Activated T-helper 2 cell treated with anti-CD3 and anti-CD28 coated beads, Interferon-gamma antibody, Interleukin-2, Interleukin-4, amounts not matched to agents 10 μg/mL and 5 μg/mL and 100 μg/mL, durations not matched to agents 14 hours and 24 hours and 36 hours (primary cell): Measurements from ENCODE around the gene SCFD2. TPM values are rescaled to one million over a fixed set of nuclear protein-coding genes. Genes with fewer than 3 reads are reported as not detected.

Experiments used
- DNase-seq: peaks from one replicate; pipeline ENCODE4 v3.0.0; 2021; ENCODE audit warnings: low spot score
- H3K27ac Mint-ChIP-seq: one replicate; pipeline ENCODE4 v1.8.0; 2021; ENCODE audit warnings: mixed read lengths
- H3K27me3 Mint-ChIP-seq: one replicate; pipeline ENCODE4 v1.8.0; 2021; ENCODE audit warnings: low read depth, mixed read lengths
- H3K36me3 Mint-ChIP-seq: one replicate; pipeline ENCODE4 v1.8.0; 2021; ENCODE audit warnings: low read depth, mixed read lengths
- H3K4me1 Mint-ChIP-seq: one replicate; pipeline ENCODE4 v1.8.0; 2021; ENCODE audit warnings: low read depth, mixed read lengths
- H3K4me3 Mint-ChIP-seq: one replicate; pipeline ENCODE4 v1.8.0; 2021; ENCODE audit warnings: low read depth, mild to moderate bottlenecking, moderate library complexity, mixed read lengths
- H3K9me3 Mint-ChIP-seq: one replicate; pipeline ENCODE4 v1.8.0; 2021; ENCODE audit warnings: mixed read lengths
- intact Hi-C: fragments of 100-400 bp; cut with micrococcal nuclease; formaldehyde crosslinking; loops from one replicate; pipeline ENCODE4 v1.15.1; 2023
- total RNA-seq: library from RNA; stranded (reverse); gene quantifications from 2 replicates; pipeline ENCODE4 v1.2.3, GENCODE V29; 2022

SCFD2 gene
- total RNA-seq, 1 donor from 2014 or later = 26.3 TPM

DNA sequence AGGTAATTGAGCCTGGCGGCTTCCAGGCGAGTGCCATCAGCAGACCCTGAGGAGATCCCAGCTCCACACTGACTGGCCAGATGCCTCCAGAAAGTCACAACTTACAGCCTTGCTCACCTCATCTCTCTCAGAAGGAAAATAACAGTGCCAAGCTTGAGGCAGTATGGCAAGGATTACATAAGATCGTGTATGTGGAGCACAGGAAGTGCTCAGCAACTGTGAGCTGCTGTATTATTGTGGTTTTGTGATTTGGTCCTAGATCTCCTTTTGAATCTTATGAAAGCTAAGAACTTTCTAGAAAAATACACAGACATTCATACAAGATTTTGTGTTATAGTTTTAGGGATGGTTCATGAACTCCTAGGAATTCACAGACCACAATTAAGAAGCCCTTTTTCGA lies 489.8 kb downstream of the SCFD2 start:
- no peak overlapping the region for H3K4me3 Mint-ChIP-seq
- H3K27ac Mint-ChIP-seq = no peak overlapping the region
- H3K27me3 Mint-ChIP-seq = no peaks in the 10 kb centered on the region
- DNase-seq = no peak
- H3K9me3 Mint-ChIP-seq = no peaks in the 10 kb centered on the region
- intact Hi-C loops = no loop called here
- no peaks in the 10 kb centered on the region for H3K36me3 Mint-ChIP-seq
- H3K4me1 Mint-ChIP-seq = peaks cover 5% of the 10 kb centered on the region

DNA sequence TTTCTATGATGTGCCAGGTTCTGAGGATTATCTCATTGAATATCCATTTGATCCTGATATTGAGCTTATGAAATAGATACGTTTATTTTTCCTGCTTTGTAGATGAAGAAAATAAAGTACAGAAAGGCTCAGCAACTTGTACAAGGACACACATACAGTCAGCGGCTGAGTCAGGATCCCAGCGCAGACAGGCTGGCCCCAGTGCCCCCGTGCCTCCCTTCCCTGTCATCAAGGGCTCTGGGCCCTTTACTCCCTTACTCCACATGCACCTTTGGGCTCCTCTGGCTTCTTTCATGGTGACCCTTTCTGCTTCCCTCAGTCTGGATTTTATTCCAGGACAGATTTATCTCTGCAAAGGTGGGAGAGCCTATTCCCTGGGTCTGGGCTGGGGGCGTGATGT lies 490.9 kb downstream of the SCFD2 start:
- no peak for DNase-seq
- peaks cover 5% of the 10 kb centered on the region for H3K4me1 Mint-ChIP-seq
- H3K27me3 Mint-ChIP-seq = no peaks in the 10 kb centered on the region
- H3K27ac Mint-ChIP-seq = no peak overlapping the region
- no peaks in the 10 kb centered on the region for H3K9me3 Mint-ChIP-seq
- H3K4me3 Mint-ChIP-seq = no peak overlapping the region
- intact Hi-C loops = no loop called here
- no peaks in the 10 kb centered on the region for H3K36me3 Mint-ChIP-seq

DNA sequence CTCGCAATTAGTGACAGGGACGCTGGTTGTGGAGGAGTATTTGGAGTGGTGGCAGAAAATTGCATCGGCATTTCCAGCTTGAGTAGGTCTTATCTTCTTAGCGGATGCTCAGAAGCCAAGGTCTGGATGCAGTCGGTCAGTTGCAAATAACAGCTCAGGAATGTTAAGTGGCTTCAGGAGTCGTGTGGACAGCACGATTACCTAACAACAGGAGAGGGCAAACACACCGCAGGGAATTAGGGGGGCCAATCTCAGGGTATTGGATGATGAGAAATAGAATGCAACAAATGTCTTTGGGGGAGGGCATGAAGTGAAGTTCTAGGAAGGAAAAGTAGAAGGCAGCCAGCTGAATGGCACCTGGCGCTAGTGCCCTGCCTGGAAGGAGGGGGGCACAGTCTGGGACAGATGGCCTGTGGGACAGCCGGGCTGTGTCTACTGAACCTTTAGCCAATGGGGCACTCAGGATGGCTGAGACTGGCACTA lies 492.0 kb downstream of the SCFD2 start:
- H3K9me3 Mint-ChIP-seq = no peaks in the 10 kb centered on the region
- H3K4me3 Mint-ChIP-seq = no peak overlapping the region
- intact Hi-C loops = no loop called here
- H3K36me3 Mint-ChIP-seq = no peaks in the 10 kb centered on the region
- H3K27ac Mint-ChIP-seq = no peak overlapping the region
- H3K27me3 Mint-ChIP-seq = no peaks in the 10 kb centered on the region
- peaks cover 5% of the 10 kb centered on the region for H3K4me1 Mint-ChIP-seq
- DNase-seq = no peak

DNA sequence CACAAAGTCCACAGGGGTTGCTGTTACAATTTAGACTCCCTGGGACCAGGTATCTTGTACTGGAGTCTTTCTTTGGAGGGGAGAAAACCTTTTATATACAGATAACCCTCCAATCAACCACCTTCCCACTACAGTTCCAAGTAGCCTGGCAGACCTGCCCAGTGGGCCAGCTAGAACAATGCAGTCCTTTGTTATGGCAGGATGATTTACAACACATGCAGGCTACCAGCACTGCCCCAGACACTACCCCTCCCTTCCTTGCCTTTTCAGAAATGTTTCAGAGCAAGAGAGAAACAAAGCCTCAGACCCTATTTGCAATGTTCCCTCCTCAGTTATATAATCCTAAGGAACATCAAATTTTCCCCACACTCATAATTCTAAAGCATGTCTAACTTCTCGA lies 492.7 kb downstream of the SCFD2 start:
- DNase-seq = no peak

DNA sequence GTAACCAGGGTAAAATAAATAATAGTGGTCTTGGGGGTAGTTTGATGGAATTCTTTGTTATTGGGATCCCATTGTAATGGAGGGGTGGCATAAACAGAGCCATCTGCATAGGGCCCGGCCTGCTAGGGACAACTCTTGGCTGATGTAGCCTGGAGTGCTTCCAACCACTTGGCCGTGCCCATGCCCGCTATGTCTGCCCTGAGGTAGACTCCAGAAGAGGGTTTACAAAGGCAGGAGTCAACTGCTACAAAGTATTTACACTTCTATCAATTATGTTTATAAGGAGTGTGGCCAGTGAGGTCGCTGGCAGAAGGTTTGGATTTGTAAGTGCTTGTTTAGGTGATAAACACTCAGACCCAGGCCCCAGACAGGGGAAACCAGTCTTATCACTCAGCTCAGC lies 495.6 kb downstream of the SCFD2 start:
- Mint-ChIP-seq H3K4me1 (no peaks in the 10 kb centered on the region), H3K27ac (no peak overlapping the region), H3K27me3 (no peaks in the 10 kb centered on the region), H3K9me3 (no peaks in the 10 kb centered on the region), H3K36me3 (no peaks in the 10 kb centered on the region), H3K4me3 (no peak overlapping the region)
- intact Hi-C loops = no loop called here
- DNase-seq = no peak

More for the DNA sequence above, 492.7 kb downstream of the SCFD2 start:
- H3K4me1 Mint-ChIP-seq = peaks cover 5% of the 10 kb centered on the region
- H3K27ac Mint-ChIP-seq = no peak overlapping the region
- H3K4me3 Mint-ChIP-seq = no peak overlapping the region
- H3K27me3 Mint-ChIP-seq = no peaks in the 10 kb centered on the region
- H3K9me3 Mint-ChIP-seq = no peaks in the 10 kb centered on the region
- intact Hi-C loops = no loop called here
- no peaks in the 10 kb centered on the region for H3K36me3 Mint-ChIP-seq

DNA sequence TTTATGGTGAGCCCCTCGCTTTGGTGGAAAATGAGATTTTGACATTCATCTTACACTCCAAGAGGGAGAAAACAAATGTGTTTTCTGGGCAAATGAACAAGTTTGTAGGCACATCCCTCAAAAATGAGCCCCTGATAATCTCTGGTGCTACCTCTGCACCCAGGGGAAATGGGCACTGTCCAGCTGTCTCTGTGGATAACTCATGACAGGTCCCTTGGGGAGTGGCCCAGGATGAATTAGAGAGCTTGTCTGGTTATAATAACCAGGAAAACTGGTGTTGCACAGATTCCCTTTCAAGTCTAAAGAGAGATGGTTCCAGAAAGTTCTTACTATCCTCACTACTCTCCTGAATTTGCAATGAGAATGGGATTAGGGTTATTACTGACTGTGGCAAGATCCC lies 496.2 kb downstream of the SCFD2 start:
- intact Hi-C loops = no loop called here
- Mint-ChIP-seq H3K4me3 (no peak overlapping the region), H3K27me3 (no peaks in the 10 kb centered on the region), H3K27ac (no peak overlapping the region), H3K4me1 (no peaks in the 10 kb centered on the region), H3K9me3 (no peaks in the 10 kb centered on the region), H3K36me3 (no peaks in the 10 kb centered on the region)
- DNase-seq = no peak

DNA sequence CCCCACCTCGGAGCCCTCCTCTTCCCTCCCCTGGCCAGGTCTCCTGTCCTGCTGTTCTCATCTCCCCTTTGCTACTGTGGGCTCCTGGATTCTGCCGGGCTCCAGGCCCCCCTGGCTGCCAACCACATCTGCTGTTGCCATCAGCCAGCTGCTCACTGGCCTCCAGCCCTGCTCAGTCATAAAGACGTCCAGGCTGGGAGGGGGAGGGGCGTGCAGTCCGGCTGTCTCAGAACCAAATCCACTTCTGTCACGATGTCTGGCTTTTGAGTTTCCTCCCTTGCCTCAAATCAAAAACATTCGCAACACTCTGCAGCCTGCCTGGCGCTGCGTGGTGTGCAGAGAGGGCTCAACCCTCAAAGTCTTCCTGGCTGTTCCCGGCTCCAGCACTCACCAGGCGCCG lies 496.7 kb downstream of the SCFD2 start:
- Mint-ChIP-seq H3K36me3 (no peaks in the 10 kb centered on the region), H3K4me3 (no peak overlapping the region), H3K27me3 (no peaks in the 10 kb centered on the region), H3K4me1 (no peaks in the 10 kb centered on the region), H3K27ac (no peak overlapping the region), H3K9me3 (no peaks in the 10 kb centered on the region)
- intact Hi-C loops = no loop called here
- no peak for DNase-seq

DNA sequence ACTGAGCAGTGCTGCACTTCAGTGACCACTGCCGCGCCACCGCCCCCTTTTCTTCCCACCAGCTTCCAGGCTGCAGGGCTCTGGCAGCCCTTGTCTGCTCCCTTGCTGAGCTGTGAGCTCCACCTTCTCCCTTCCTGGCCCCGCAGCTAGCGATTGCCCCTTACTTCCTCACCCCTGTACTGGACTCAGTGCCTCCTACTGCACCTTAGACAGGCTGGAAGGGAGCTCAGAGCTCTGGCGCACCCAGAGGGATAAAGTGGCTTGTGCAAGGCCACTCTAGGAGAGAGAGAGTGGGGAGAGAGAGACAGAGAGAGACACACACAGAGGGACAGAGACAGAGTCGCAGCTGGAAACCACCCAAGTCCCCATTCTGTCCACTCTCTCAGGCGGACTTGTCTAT lies 497.7 kb downstream of the SCFD2 start:
- no peaks in the 10 kb centered on the region for H3K4me1 Mint-ChIP-seq
- H3K27ac Mint-ChIP-seq = no peak overlapping the region
- H3K4me3 Mint-ChIP-seq = no peak overlapping the region
- no peaks in the 10 kb centered on the region for H3K27me3 Mint-ChIP-seq
- H3K36me3 Mint-ChIP-seq = no peaks in the 10 kb centered on the region
- no peak for DNase-seq
- H3K9me3 Mint-ChIP-seq = no peaks in the 10 kb centered on the region
- intact Hi-C loops = no loop called here

DNA sequence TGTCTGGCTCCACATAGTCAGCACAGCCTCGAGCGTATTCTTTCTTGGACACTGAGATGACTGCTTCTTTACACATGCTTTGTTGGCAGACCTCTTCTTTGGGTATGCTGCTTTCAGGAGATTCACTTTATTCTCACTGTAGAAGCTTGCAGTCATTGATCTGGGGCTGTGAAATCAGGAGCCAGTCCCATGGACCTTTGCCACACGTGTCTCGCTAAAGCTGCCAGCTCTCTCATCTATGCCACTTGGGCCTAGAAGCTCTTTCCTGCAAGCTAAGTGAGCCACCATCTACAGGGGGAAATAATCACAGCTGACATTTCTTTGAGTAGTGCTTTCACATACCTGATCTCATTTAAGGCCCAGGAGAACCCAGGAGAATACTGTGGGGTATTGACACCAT lies 498.7 kb downstream of the SCFD2 start:
- no peak for DNase-seq
- H3K27me3 Mint-ChIP-seq = no peaks in the 10 kb centered on the region
- intact Hi-C loops = no loop called here
- H3K4me1 Mint-ChIP-seq = no peaks in the 10 kb centered on the region
- H3K9me3 Mint-ChIP-seq = no peaks in the 10 kb centered on the region
- no peak overlapping the region for H3K27ac Mint-ChIP-seq
- H3K36me3 Mint-ChIP-seq = no peaks in the 10 kb centered on the region
- no peak overlapping the region for H3K4me3 Mint-ChIP-seq

DNA sequence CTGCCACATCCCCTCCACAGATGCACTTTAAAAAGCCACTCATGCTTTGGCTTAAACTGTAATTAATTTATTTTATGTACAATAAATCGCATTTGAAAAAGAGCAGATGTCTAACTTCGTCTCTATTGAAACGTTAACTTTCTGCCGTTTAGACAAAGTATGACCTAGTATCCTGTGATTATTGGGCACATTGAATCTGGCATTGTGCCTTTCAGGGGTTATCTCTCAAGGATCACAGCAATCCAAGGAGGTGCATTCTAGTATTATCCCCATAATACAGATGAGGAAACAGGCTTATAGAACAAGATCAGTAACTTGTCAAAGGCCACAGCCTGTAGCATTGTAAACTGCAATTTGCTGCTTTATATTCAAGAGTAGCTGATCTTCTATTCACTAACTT lies 499.1 kb downstream of the SCFD2 start:
- DNase-seq = no peak
- Mint-ChIP-seq H3K9me3 (no peaks in the 10 kb centered on the region), H3K36me3 (no peaks in the 10 kb centered on the region), H3K4me1 (peaks cover under 1% of the 10 kb centered on the region), H3K27ac (no peak overlapping the region), H3K4me3 (no peak overlapping the region), H3K27me3 (peaks cover under 1% of the 10 kb centered on the region)
- intact Hi-C loops = no loop called here

DNA sequence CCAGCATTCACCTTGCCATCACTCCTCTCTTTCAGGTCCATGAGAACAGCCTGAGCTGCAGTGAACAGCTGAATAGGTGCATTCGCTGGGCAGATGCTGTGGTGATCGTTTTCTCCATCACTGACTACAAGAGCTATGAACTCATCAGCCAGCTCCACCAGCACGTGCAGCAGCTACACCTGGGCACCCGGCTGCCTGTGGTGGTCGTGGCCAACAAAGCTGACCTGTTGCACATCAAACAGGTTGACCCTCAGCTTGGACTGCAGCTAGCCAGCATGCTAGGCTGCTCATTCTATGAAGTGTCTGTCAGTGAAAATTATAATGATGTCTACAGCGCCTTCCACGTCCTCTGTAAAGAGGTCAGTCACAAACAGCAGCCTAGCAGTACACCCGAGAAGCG lies 500.6 kb downstream of the SCFD2 start:
- no peaks in the 10 kb centered on the region for H3K9me3 Mint-ChIP-seq
- no peak for DNase-seq
- H3K36me3 Mint-ChIP-seq = no peaks in the 10 kb centered on the region
- intact Hi-C loops = no loop called here
- H3K27ac Mint-ChIP-seq = no peak overlapping the region
- H3K27me3 Mint-ChIP-seq = peaks cover 13% of the 10 kb centered on the region
- H3K4me1 Mint-ChIP-seq = peaks cover 3% of the 10 kb centered on the region
- no peak overlapping the region for H3K4me3 Mint-ChIP-seq

DNA sequence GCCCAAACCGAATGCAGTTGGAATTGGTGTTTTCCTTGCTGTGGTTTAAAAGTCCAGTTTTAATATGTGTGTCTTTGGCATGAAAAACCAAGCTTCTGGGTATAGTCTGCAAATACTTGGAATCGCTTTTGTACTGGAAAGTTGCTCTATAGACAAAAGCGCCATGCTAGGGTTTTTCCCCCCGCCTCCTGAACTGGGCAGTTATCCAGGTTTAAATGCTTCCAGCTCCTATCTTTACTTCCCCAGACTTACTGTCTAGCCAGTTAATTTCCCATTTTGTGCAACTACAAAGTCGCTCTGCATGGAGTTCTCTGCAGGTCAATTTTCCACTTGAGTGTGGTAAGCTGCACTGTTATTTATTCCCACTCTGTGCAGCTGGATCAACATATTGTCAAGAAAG lies 501.1 kb downstream of the SCFD2 start:
- H3K36me3 Mint-ChIP-seq = no peaks in the 10 kb centered on the region
- intact Hi-C loops = no loop called here
- peaks cover 18% of the 10 kb centered on the region for H3K27me3 Mint-ChIP-seq
- H3K4me1 Mint-ChIP-seq = peaks cover 3% of the 10 kb centered on the region
- H3K27ac Mint-ChIP-seq = no peak overlapping the region
- no peak for DNase-seq
- no peak overlapping the region for H3K4me3 Mint-ChIP-seq
- H3K9me3 Mint-ChIP-seq = no peaks in the 10 kb centered on the region

DNA sequence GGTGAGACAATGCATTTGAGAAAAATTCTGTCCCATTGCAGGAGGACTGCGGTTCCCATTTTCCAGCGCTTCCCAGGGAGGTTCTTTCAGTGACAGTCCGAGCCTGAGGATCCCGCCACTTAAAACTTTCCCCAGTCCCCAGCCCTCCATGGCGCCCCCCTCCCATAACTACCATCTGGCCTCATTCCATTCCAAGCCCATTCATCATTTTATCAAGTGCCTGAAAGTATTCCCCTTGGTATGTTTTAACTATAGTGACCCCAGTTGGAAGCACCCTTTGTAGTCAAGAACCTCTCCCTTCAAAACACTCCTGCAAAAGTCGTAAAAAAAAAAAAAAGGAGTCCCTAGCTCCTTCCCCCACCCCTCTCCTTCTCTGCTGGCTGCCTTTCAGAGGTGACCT lies 502.5 kb downstream of the SCFD2 start:
- H3K4me1 Mint-ChIP-seq = peaks cover 3% of the 10 kb centered on the region
- peaks cover under 1% of the 10 kb centered on the region for H3K9me3 Mint-ChIP-seq
- DNase-seq = no peak
- peaks cover 24% of the 10 kb centered on the region for H3K27me3 Mint-ChIP-seq
- H3K36me3 Mint-ChIP-seq = no peaks in the 10 kb centered on the region
- intact Hi-C loops = loop anchor here (2.0 kb wide), 1 partner anchor 141 kb away; no protein-coding TSS in a partner anchor
- H3K4me3 Mint-ChIP-seq = no peak overlapping the region
- no peak overlapping the region for H3K27ac Mint-ChIP-seq

DNA sequence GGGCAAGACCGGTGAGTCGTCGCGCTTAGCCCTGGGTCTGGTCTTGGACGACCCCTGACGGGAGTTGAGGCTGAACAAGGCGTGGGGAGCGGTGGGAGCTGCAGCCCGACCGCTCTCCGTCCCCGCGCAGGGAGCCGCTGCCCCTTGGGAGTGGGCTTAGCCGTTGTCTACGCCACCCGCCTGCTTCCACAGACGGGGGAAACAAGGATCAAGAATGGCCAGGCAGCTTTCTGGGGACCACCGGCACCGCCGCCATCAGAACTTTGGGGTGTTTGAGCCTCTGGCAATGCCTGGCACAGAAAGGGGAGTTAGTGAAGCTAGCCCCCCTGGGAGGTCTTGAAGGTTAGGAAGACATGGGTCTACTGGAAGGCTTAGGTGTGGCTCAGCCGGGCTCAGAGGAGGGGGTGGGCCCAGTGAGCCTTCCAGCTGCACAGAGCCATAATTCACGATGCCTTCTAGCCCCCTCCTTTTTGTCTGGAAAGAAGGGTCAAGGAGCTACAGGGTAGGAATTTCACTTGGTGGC lies 503.2 kb downstream of the SCFD2 start:
- Mint-ChIP-seq H3K9me3 (peaks cover 7% of the 10 kb centered on the region), H3K4me3 (peak overlapping the region; percentile 74), H3K36me3 (no peaks in the 10 kb centered on the region), H3K27me3 (peaks cover 24% of the 10 kb centered on the region), H3K4me1 (peaks cover 3% of the 10 kb centered on the region), H3K27ac (no peak overlapping the region)
- intact Hi-C loops = loop anchor here (1.0 to 2.0 kb wide), 3 partner anchors 140 to 203 kb away; partner anchors contain the start of gene USP46
- no peak for DNase-seq
